ENCODE data around the gene SEC23A.

SEC23A gene

GRCh38 chr14:38991299-38991698, 111.7 kb downstream of the SEC23A start:
- DNase-seq (ENCODE audit: low read depth in 2 of 2): no peak

GRCh38 chr14:38989922-38990546, 113.0 kb downstream of the SEC23A start:
- DNase-seq (ENCODE audit: low read depth in 2 of 2): no peak

- DNase-seq (ENCODE audit: low read depth in 2 of 2): no peak
These were observed 115.3 kb downstream of the SEC23A start for GRCh38 chr14:38987781-38988180.

- DNase-seq (ENCODE audit: low read depth in 2 of 2): no peak
These were observed 120.2 kb downstream of the SEC23A start for GRCh38 chr14:38982837-38983236.

GRCh38 chr14:38982278-38982677, 120.8 kb downstream of the SEC23A start:
- no peak for DNase-seq (ENCODE audit: low read depth in 2 of 2)
